Endometrium (tissue), 2 donors: ENCODE measurements around the gene GHDC.
"Not testable (repeated sequence)": the region's sequence is repeated elsewhere in the genome, so short reads cannot be mapped to it uniquely, and the experiment has no call there.

Experiments used
- FAIRE-seq: peaks from 2 replicates; lab custom pipeline; 2012; peaks lifted over from hg19 to GRCh38; lab: Jason Lieb, UNC
- donor health status: control.
- donor health status: control.

Gene GHDC

GRCh38 chr17:42146911-42147607 lies 47.2 kb downstream of the GHDC start:
- FAIRE-seq: no peak

GRCh38 chr17:42143138-42143537 lies 51.2 kb downstream of the GHDC start:
- not testable (repeated sequence) for FAIRE-seq

- FAIRE-seq: no peak
Measured at GRCh38 chr17:42142371-42142896, 51.9 kb downstream of the GHDC start.

- FAIRE-seq: no peak
Measured at GRCh38 chr17:42141382-42141781, 52.9 kb downstream of the GHDC start.

- not testable (repeated sequence) for FAIRE-seq
Measured at GRCh38 chr17:42140690-42141089, 53.6 kb downstream of the GHDC start.
